ENCODE measurements around the gene FGA. TPM values are rescaled to one million over a fixed set of nuclear protein-coding genes. Genes with fewer than 3 reads are reported as not detected.

The FGA gene
- total and polyA plus RNA-seq, 4 donors = 8,747 to 25,210 (median 14,399) TPM

DNA sequence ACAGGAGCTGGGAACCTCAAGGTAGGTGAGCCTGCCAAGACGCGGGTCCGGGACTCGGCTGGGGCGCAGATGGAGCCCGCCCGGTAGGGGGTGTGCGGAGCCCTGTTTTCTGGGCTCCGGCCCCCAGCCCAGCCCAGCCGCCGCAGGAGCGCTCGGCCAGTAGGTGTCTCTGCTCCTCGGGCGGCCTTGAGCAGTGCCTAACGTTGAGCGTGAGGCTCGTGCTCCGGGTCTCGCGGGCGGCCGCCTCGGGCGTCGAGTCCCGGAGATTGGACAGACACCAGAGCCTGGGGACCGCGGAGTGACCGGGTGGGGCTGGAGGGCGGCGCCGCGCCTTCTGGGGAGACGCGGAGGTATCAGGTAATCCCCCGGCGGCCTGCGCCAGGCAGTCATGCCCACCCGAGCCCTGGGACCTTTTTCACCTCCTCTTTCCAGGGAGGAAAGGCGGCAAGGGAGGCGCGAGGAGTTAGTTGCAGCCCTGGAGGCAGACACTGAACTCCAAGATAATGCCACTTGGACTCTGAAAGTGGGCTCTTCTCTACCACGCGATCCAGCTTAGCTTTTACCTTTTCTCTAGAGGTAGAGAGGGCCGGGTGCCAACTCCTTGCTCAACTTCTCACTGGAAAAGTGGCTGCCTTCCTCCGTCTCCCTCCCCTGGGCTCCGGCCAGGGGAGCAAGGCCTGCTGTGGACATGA, 36.4 kb upstream of the FGA start:
- Histone ChIP-seq H3K4me1 (ENCODE audit: control insufficient read depth in 4 of 4, insufficient read depth in 4 of 4, low read length in 3 of 4) (peaks cover 0 to 14% (median 9%) of the 10 kb centered on the region in 4 donors), H3K27me3 (ENCODE audit: control insufficient read depth in 4 of 4, insufficient read depth in 4 of 4, low read length in 3 of 4) (no peaks in the 10 kb centered on the region), H3K4me3 (ENCODE audit: low read depth in 1 of 3, low read length in 3 of 3) (peak overlapping the region; percentile 50 to 58 (median 53)), H3K36me3 (ENCODE audit: control insufficient read depth in 4 of 4, insufficient read depth in 3 of 4, low read depth in 1 of 4, low read length in 3 of 4) (no peaks in the 10 kb centered on the region), H3K9me3 (ENCODE audit: control insufficient read depth in 4 of 4, low read length in 3 of 4) (no peaks in the 10 kb centered on the region), H3K9ac (ENCODE audit: low read depth in 1 of 2, low read length in 2 of 2) (peak overlapping the region; percentile 47 to 78), H3K27ac (ENCODE audit: low read depth in 1 of 2, low read length in 2 of 2) (no peak overlapping the region)
- peak; percentile 50 for DNase-seq (ENCODE audit: low spot score)
- WGBS = 5% methylated on average over 48 of the region's 48 CpGs
- TF ChIP-seq YY1 (IDR thresholded peaks at IDR 0.05) (peak; percentile 24), SP1 (IDR thresholded peaks at IDR 0.05) (peak; percentile 13), RAD21 (IDR thresholded peaks at IDR 0.05) (peak; percentile 60 to 78), FOXA1 (IDR thresholded peaks at IDR 0.05) (no peak), TAF1 (conservative IDR thresholded peaks at IDR 0.05) (no peak), HNF4G (IDR thresholded peaks at IDR 0.05) (no peak)
- TF ChIP-seq, protein P1, sequence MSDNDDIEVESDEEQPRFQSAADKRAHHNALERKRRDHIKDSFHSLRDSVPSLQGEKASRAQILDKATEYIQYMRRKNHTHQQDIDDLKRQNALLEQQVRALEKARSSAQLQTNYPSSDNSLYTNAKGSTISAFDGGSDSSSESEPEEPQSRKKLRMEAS (IDR thresholded peaks at IDR 0.05) = no peak
- TF ChIP-seq, protein P2, sequence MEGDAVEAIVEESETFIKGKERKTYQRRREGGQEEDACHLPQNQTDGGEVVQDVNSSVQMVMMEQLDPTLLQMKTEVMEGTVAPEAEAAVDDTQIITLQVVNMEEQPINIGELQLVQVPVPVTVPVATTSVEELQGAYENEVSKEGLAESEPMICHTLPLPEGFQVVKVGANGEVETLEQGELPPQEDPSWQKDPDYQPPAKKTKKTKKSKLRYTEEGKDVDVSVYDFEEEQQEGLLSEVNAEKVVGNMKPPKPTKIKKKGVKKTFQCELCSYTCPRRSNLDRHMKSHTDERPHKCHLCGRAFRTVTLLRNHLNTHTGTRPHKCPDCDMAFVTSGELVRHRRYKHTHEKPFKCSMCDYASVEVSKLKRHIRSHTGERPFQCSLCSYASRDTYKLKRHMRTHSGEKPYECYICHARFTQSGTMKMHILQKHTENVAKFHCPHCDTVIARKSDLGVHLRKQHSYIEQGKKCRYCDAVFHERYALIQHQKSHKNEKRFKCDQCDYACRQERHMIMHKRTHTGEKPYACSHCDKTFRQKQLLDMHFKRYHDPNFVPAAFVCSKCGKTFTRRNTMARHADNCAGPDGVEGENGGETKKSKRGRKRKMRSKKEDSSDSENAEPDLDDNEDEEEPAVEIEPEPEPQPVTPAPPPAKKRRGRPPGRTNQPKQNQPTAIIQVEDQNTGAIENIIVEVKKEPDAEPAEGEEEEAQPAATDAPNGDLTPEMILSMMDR (IDR thresholded peaks at IDR 0.05; ENCODE audit: low read depth, low read length, missing input control) = peak; percentile 53

DNA sequence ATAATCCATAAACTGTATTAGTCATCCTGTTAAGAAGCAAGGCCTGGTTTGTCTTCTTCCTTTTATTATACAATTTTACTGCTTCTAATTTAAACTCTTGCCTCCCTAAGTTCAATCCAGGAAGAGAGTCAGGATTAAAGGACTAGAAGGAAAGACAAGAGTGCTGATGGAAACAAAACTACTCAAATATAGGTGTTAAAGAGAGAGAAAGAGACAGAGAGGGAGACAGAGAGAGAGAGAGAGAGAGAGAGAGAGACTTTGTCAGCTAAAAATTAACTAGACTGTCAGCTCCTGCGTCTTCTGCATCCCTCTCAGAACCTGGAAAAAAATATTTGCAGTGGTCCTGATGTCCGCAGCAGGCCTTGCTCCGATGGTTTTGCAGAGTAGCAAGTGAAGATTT, 35.4 kb upstream of the FGA start:
- no peaks in the 10 kb centered on the region for H3K36me3 ChIP-seq (ENCODE audit: control insufficient read depth in 4 of 4, insufficient read depth in 3 of 4, low read depth in 1 of 4, low read length in 3 of 4)
- 69% methylated on average over 3 of the region's 3 CpGs for WGBS
- no peaks in the 10 kb centered on the region for H3K27me3 ChIP-seq (ENCODE audit: control insufficient read depth in 4 of 4, insufficient read depth in 4 of 4, low read length in 3 of 4)
- TF ChIP-seq GABPA (IDR thresholded peaks at IDR 0.05 in 1 of 2, conservative IDR thresholded peaks at IDR 0.05 in 1 of 2) (no peak), RXRA (IDR thresholded peaks at IDR 0.05) (no peak), TAF1 (conservative IDR thresholded peaks at IDR 0.05) (no peak), HNF4A (conservative IDR thresholded peaks at IDR 0.05) (no peak), SP1 (IDR thresholded peaks at IDR 0.05) (no peak), EGR1 (IDR thresholded peaks at IDR 0.05; ENCODE audit: low read depth in 2 of 2) (no peak), HNF4G (IDR thresholded peaks at IDR 0.05) (no peak), FOXA1 (IDR thresholded peaks at IDR 0.05) (no peak), NR2F2 (IDR thresholded peaks at IDR 0.05) (no peak), RAD21 (IDR thresholded peaks at IDR 0.05) (no peak), JUND (IDR thresholded peaks at IDR 0.05) (no peak), FOXA2 (IDR thresholded peaks at IDR 0.05) (no peak), YY1 (IDR thresholded peaks at IDR 0.05) (no peak)
- TF ChIP-seq, protein P2 (IDR thresholded peaks at IDR 0.05; ENCODE audit: low read depth, low read length, missing input control) = no peak
- TF ChIP-seq, protein P1 (IDR thresholded peaks at IDR 0.05) = no peak
- TF ChIP-seq, protein P3, sequence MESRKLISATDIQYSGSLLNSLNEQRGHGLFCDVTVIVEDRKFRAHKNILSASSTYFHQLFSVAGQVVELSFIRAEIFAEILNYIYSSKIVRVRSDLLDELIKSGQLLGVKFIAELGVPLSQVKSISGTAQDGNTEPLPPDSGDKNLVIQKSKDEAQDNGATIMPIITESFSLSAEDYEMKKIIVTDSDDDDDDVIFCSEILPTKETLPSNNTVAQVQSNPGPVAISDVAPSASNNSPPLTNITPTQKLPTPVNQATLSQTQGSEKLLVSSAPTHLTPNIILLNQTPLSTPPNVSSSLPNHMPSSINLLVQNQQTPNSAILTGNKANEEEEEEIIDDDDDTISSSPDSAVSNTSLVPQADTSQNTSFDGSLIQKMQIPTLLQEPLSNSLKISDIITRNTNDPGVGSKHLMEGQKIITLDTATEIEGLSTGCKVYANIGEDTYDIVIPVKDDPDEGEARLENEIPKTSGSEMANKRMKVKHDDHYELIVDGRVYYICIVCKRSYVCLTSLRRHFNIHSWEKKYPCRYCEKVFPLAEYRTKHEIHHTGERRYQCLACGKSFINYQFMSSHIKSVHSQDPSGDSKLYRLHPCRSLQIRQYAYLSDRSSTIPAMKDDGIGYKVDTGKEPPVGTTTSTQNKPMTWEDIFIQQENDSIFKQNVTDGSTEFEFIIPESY (IDR thresholded peaks at IDR 0.05) = no peak
- TF ChIP-seq, protein P4, sequence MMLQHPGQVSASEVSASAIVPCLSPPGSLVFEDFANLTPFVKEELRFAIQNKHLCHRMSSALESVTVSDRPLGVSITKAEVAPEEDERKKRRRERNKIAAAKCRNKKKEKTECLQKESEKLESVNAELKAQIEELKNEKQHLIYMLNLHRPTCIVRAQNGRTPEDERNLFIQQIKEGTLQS (IDR thresholded peaks at IDR 0.05) = no peak
- TF ChIP-seq, protein P5, sequence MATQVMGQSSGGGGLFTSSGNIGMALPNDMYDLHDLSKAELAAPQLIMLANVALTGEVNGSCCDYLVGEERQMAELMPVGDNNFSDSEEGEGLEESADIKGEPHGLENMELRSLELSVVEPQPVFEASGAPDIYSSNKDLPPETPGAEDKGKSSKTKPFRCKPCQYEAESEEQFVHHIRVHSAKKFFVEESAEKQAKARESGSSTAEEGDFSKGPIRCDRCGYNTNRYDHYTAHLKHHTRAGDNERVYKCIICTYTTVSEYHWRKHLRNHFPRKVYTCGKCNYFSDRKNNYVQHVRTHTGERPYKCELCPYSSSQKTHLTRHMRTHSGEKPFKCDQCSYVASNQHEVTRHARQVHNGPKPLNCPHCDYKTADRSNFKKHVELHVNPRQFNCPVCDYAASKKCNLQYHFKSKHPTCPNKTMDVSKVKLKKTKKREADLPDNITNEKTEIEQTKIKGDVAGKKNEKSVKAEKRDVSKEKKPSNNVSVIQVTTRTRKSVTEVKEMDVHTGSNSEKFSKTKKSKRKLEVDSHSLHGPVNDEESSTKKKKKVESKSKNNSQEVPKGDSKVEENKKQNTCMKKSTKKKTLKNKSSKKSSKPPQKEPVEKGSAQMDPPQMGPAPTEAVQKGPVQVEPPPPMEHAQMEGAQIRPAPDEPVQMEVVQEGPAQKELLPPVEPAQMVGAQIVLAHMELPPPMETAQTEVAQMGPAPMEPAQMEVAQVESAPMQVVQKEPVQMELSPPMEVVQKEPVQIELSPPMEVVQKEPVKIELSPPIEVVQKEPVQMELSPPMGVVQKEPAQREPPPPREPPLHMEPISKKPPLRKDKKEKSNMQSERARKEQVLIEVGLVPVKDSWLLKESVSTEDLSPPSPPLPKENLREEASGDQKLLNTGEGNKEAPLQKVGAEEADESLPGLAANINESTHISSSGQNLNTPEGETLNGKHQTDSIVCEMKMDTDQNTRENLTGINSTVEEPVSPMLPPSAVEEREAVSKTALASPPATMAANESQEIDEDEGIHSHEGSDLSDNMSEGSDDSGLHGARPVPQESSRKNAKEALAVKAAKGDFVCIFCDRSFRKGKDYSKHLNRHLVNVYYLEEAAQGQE (IDR thresholded peaks at IDR 0.05) = no peak
- no peak overlapping the region for H3K27ac ChIP-seq (ENCODE audit: low read depth in 1 of 2, low read length in 2 of 2)
- H3K4me3 ChIP-seq (ENCODE audit: low read depth in 1 of 3, low read length in 3 of 3) = no peak overlapping the region
- no peak for DNase-seq (ENCODE audit: low spot score)
- peaks cover 0 to 14% (median 9%) of the 10 kb centered on the region in 4 donors for H3K4me1 ChIP-seq (ENCODE audit: control insufficient read depth in 4 of 4, insufficient read depth in 4 of 4, low read length in 3 of 4)
- H3K9ac ChIP-seq (ENCODE audit: low read depth in 1 of 2, low read length in 2 of 2) = no peak overlapping the region
- H3K9me3 ChIP-seq (ENCODE audit: control insufficient read depth in 4 of 4, low read length in 3 of 4) = no peaks in the 10 kb centered on the region
